ENCODE data around the gene PWWP2B.

The PWWP2B gene

DNA sequence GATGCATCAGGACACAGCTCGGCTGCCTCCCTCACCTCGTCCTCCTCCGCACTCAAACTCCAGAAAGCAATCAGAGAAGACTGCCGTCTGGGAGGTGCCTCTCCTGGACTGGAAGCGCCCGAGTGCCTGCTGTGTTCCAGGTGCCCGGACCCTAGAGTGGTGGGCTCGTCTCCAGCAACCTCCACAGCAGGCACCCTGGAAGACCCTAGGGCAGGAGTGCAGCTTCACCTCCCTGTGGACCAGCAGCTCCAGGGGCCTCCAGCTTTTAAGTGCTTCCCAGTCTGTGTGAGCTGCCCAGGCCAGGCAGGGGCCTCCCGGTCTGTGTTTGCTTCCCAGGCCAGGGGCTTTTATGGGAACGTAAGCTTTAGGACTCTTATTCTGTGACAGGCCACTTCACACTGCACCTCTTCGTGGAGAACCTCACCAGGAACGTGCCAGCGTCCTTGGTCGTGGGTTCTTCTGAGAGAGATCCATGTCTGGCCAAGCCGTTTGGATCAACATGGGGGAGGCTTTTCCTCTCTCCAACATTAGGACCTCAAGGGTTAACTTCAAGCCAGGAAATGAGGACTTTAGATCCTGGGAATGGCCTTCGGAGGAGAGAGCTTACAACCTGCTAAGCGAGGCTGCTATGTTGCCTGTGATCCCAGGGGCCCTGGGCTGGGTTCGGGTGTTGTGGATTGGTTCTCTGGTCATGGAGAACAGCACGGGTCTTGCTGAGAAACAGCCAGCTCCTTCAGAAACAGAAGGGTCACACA is 5.9 kb upstream of the PWWP2B start:
- 0 out of 2 replicates have a peak, but pooled peaks cover 4% of the 10 kb centered on the region for H3K4me1 ChIP-seq (ENCODE audit: insufficient read depth, low read length)

DNA sequence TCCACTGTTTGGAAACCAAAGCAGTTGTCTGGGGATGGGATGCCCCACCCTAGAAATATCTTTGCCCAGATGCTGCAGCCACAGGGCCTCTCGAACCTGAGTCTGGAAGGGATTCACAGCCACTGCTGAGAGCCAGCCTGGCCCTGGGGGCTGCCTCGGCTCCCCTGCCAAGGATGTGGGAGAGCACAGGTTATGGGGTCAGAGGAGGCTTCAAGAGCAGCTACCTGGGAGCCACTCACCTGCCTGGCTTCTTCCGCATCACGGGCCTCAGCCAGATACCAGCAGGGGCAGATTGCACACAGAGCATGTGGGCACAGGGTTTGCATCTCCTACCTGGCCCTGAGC is 5.4 kb upstream of the PWWP2B start:
- H3K9me3 ChIP-seq (ENCODE audit: control insufficient read depth, insufficient read depth, low read length): no peaks in the 10 kb centered on the region
- H3K4me1 ChIP-seq (ENCODE audit: insufficient read depth, low read length): 0 out of 2 replicates have a peak, but pooled peaks cover 4% of the 10 kb centered on the region
- no peaks in the 10 kb centered on the region for H3K36me3 ChIP-seq (ENCODE audit: insufficient read depth, low read length)
- no peak overlapping the region for H3K9ac ChIP-seq (ENCODE audit: low read depth, low read length)

More for the DNA sequence above, 5.9 kb upstream of the PWWP2B start:
- Histone ChIP-seq H3K9me3 (ENCODE audit: control insufficient read depth, insufficient read depth, low read length) (no peaks in the 10 kb centered on the region), H3K9ac (ENCODE audit: low read depth, low read length) (no peak overlapping the region), H3K36me3 (ENCODE audit: insufficient read depth, low read length) (no peaks in the 10 kb centered on the region)

DNA sequence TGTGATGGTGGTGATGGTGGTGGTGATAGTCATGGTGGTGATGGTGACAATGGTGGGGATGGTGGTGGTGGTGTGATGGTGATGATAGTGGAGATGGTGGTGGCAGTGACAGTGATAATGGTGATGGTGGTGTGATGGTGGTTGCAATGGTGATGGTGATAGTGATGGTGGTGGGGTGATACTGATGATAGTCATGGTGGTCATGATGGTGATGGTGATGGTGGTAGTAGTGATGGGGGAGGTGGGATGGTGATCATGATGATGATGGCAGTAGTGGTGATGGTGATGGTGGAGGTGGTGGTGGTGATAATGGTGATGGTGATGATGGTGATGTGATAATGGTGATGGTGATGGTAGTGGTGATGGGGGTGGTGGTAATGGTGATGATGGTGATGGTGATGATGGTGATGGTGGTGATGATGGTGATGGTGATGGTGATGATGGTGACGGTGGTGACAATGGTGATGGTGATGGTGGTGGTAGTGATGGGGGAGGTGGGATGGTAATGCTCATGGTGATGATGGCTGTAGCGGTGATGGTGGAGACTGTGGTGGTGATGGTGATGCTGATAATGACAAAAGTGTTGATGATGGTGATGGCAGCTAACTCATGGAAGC is 4.7 kb upstream of the PWWP2B start:
- 0 out of 2 replicates have a peak, but pooled peaks cover 4% of the 10 kb centered on the region for H3K4me1 ChIP-seq (ENCODE audit: insufficient read depth, low read length)
- H3K9me3 ChIP-seq (ENCODE audit: control insufficient read depth, insufficient read depth, low read length): no peaks in the 10 kb centered on the region
- no peak overlapping the region for H3K9ac ChIP-seq (ENCODE audit: low read depth, low read length)
- H3K36me3 ChIP-seq (ENCODE audit: insufficient read depth, low read length): no peaks in the 10 kb centered on the region

DNA sequence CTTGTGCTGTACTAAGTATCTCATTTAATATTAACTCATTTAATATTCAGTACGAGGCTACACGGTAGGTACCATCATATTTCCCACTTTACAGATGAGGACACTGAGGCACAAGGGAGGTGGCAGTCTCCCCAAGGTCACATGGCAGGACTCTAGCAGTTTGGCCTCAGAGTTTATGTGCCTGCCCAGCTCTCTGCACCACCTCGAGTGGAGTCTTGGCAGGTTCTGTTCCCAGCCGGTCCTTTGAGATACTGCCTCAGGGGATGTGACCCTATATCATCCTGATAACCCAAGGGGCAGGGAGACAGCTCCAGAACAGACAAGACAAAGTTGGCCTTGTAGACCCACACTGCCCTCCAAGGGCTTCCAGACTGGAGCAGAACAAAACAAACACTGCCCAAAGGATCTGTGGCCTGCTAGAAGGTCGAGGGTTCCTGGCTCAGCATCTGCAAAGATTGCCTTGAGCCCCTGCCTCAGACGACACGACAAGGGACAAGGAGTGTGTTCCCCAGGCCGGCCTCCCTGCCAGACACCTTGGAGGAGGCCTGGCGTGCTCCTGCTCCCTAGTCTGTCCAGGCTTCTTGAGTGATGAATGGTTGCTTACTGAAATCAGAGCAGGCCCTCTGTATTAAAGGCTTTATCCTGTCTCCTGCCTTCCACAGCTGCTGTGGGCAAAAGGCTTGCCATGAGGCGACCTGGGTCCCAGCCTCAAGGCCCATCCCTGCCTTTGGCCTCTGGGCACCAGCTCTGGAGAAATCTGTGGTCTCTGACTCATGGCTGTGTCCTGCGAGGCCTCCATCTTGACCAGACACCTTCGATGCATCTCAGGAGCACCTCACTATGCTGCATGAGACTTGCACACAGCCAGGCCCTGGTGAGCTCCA is 3.9 kb upstream of the PWWP2B start:
- Histone ChIP-seq H3K4me1 (ENCODE audit: insufficient read depth, low read length) (no peaks in the 10 kb centered on the region; the same call in 1 of the 2 replicates), H3K9ac (ENCODE audit: low read depth, low read length) (no peak overlapping the region), H3K36me3 (ENCODE audit: insufficient read depth, low read length) (no peaks in the 10 kb centered on the region), H3K9me3 (ENCODE audit: control insufficient read depth, insufficient read depth, low read length) (no peaks in the 10 kb centered on the region)

DNA sequence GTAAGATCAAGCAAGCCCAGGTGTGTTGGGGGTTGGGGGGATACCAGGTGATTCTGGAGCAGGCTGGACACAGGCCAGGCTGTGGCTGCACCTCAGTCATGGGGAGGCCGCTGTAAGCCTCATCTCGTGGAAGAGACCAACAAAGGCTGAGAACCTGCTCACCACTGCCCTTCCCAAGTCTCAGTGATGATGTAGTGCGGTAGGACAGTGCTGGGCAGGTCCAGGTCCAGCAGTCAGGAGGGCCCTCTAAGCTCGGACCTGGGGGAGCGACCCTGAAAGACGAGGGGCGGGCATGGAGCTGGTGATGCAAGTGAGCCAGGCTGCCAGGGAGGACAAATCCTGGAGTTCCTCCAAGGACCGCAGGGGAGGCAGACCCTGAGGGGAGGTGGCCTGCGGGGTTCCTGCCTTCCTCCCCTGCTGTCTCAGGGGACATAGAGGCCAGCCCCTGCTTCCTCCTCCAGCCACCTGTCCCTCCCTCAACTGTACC is 3.3 kb upstream of the PWWP2B start:
- no peaks in the 10 kb centered on the region for H3K9me3 ChIP-seq (ENCODE audit: control insufficient read depth, insufficient read depth, low read length)
- H3K4me1 ChIP-seq (ENCODE audit: insufficient read depth, low read length): no peaks in the 10 kb centered on the region; the same call in 1 of the 2 replicates

DNA sequence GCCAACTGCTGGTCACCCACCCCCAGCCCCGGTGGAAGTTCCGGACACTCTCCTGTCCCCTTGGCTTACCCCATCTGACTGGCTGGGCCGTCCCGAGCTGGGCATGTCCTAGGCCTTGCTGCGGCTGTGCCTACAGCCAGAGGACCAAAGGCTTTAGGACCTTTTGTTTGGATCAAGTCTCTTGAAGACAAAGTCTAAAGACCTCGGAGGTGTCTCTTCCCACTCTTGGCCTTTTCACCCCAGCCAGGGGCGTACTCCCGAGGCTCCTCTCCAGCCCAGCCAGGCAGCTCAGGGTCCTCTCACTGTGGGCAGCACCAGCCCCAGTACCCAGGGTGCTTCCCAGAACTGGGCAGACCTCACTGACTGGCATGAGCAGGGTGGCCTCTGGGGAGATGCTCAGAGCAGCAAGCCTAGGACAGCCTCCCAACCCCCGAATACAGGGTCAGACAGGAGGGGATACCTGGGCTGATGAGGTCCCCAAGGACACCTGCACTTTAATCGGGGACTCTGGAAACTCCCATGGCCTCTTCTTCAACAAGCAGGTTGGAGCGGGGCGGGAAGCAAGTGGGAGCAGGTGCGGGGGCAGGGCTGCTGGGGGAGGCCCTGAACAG is 2.7 kb upstream of the PWWP2B start:
- Histone ChIP-seq H3K4me1 (ENCODE audit: insufficient read depth, low read length) (no peaks in the 10 kb centered on the region; the same call in 1 of the 2 replicates), H3K9me3 (ENCODE audit: control insufficient read depth, insufficient read depth, low read length) (no peaks in the 10 kb centered on the region), H3K36me3 (ENCODE audit: insufficient read depth, low read length) (no peaks in the 10 kb centered on the region), H3K9ac (ENCODE audit: low read depth, low read length) (no peak overlapping the region)

More for the DNA sequence above, 3.3 kb upstream of the PWWP2B start:
- Histone ChIP-seq H3K9ac (ENCODE audit: low read depth, low read length) (no peak overlapping the region), H3K36me3 (ENCODE audit: insufficient read depth, low read length) (no peaks in the 10 kb centered on the region)

DNA sequence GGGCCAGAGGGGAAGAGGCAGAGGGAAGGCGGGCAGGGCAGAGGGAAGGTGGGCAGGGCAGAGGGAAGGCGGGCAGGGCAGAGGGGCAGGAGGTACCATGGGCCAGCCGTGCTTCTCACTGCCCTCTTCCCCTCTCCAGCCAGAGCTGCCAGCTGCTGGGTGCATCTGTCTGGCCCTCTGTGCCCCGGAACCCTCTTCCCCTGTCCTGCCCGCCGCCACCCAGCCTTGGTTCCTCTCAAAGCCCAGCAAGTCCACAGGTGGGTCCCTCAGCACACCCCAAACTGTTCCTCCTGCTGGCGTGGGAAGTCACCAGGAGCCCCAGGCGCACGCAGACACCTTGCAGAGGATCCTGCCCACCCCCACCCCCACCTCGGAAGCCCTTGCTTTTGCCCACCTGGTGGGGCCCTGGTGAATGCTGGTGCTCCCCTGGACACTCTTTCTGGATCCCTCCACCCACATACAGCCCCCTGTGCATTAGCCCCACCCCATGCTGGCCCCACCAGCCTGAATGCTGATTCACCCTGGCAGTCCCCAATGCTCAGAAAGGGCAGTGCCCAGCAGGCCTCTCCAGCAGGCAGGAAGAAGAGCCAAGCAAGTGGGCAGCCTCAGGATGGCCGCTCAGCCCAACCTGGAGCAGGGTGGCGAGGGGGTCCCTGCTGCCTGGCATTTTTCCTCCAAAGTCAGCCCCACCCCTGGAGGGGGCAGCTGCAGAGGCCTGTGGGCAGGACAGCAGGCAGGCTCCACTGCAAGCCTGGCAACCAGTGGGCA is 1.9 kb upstream of the PWWP2B start:
- H3K9me3 ChIP-seq (ENCODE audit: control insufficient read depth, insufficient read depth, low read length): no peaks in the 10 kb centered on the region
- no peaks in the 10 kb centered on the region for H3K36me3 ChIP-seq (ENCODE audit: insufficient read depth, low read length)
- no peak overlapping the region for H3K9ac ChIP-seq (ENCODE audit: low read depth, low read length)
- H3K4me1 ChIP-seq (ENCODE audit: insufficient read depth, low read length): no peaks in the 10 kb centered on the region; the same call in 1 of the 2 replicates

DNA sequence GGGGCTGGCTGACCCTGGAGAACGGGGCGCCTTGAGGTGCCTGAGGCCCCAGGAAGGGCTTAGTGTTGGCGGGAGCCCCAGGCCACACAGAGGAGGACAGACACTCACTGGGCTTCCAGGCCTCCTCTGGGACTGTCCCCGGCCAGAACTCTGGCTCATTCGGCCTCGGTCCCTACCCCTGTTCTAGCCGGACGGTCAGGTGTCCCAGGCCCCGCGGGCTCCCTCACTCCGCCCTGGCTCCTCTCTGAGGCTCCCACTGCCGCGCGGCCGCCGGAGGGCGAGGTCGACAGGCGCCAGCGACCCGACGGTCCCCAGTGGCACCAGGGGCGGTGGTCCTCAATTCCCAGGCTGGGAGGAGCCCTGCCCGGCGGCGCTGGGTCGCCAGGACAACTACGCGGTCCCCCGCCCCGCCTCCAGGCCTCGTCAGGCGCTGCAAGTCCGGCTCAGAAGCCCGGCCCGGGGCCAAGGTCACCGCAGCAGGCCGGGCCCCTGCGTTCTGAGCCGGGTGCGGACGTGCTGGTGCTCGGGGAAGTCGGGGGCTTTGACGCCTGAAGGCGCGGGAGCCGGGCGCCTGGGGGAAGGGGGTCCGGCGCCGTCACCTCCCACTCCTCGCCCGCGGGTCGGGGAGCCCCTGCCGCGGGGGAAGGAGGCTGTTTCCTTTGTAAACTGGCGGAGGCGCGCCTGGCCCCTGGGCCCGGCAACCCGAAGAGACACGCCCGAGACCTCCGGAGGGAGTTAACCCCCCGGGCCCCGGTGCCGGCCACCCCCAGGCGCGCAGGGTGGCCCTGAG is 1.1 kb upstream of the PWWP2B start:
- Histone ChIP-seq H3K9me3 (ENCODE audit: control insufficient read depth, insufficient read depth, low read length) (no peaks in the 10 kb centered on the region), H3K4me1 (ENCODE audit: insufficient read depth, low read length) (peaks cover 4% of the 10 kb centered on the region; the same call in 1 of the 2 replicates), H3K9ac (ENCODE audit: low read depth, low read length) (peak overlapping the region; percentile 51), H3K36me3 (ENCODE audit: insufficient read depth, low read length) (no peaks in the 10 kb centered on the region)

DNA sequence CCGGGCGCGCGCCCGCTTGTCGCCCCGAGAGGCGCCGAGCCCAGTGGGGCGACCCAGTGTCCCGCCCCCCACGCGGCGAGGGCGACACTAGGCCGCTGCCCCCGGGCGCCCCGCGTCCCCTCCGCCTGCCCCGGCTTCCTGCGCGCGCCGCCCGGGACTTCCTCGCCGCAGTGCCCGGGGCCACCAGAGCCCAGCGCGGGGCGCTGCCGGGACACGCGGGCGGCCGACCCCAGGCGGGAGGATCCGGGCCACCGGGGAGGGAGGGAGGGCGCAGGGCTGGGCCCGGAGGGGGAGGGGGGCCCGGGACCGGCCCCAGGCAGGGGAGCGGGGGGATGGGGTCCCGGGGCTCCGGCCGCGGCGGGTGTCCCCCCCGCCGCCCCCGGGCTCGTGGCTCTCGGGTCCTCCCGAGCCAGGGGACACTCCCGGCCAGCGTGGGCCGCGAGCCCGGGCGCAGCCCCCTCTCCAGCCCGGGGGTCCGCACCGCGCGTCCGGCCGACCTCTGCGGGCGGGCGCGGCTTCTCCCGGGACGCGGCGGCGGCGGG is 435 bp upstream of the PWWP2B start:
- H3K36me3 ChIP-seq (ENCODE audit: insufficient read depth, low read length): no peaks in the 10 kb centered on the region
- H3K9ac ChIP-seq (ENCODE audit: low read depth, low read length): peak overlapping the region; percentile 51; the same call in 1 of the 2 replicates
- H3K4me1 ChIP-seq (ENCODE audit: insufficient read depth, low read length): peaks cover 4% of the 10 kb centered on the region; the same call in 1 of the 2 replicates
- no peaks in the 10 kb centered on the region for H3K9me3 ChIP-seq (ENCODE audit: control insufficient read depth, insufficient read depth, low read length)

DNA sequence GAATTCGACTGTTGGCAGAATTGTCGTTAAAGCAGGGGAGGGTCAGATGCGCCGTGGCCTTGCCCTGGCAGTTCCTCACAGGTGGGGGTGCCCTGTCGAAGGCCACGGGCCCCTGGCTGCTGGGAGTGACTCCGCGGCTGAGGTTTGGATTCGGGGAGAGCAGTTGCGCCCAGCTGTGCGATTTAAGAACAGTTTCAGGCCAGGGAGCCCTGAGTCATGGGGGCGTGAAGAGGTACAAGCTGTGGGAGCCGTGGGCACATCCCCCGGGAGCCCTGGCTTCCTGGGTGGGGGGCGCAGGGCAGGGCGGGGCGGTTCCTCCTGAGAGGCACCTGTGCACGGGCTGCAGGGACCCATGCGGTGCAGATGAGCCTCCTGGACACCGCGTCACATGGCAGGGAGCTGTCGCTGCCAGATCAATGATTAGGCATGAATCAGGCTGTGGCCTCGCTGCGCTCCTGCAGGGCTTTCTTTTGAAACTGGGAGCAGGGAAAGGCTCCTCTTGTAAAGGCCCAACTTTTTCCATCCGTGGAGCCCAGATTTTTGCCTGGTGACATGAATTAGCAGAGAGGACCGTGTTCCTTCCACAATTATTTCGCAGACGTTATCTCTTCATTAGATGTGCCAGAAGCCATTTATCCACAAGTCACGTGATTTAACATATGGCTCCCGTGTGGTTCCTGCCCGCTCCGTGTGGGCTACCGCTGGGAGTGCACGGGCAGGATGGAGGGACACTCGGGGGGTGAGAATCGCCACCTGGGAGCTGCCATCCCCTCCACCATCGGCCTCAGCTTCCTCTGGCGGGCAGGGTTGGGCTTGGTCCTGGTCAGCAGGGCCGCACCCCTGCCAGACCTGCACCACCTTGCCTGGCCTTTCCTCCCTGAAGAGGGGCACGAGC is 918 bp downstream of the PWWP2B start:
- peaks cover 4% of the 10 kb centered on the region; the same call in 1 of the 2 replicates for H3K4me1 ChIP-seq (ENCODE audit: insufficient read depth, low read length)
- no peaks in the 10 kb centered on the region for H3K9me3 ChIP-seq (ENCODE audit: control insufficient read depth, insufficient read depth, low read length)
- peak overlapping the region; percentile 70 for H3K9ac ChIP-seq (ENCODE audit: low read depth, low read length)
- no peaks in the 10 kb centered on the region for H3K36me3 ChIP-seq (ENCODE audit: insufficient read depth, low read length)

DNA sequence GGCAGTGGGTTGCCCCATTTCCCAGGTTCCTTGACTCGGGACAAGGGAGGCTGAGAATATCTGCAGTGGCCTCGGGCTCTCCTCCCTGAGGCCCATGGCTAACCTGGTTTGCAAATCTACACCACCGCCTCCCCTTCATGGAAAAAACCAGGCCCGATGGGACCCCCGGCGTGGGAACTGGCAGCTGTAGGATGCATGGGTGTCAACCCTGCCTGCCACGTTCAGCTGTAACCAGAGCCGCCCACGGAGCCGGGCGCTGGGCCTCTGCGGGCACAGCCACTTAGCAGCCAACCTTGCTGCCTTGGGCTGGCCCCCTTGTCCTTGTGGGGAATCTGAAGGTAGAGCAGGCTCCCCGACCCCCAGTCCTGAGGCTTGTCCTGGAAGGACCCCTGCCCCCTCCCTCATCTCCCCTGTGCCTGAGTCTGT is 1.6 kb downstream of the PWWP2B start:
- Histone ChIP-seq H3K9me3 (ENCODE audit: control insufficient read depth, insufficient read depth, low read length) (no peaks in the 10 kb centered on the region), H3K4me1 (ENCODE audit: insufficient read depth, low read length) (peaks cover 4% of the 10 kb centered on the region; the same call in 1 of the 2 replicates), H3K36me3 (ENCODE audit: insufficient read depth, low read length) (no peaks in the 10 kb centered on the region), H3K9ac (ENCODE audit: low read depth, low read length) (no peak overlapping the region)
